Germinal center (tissue), 1 donor: ENCODE measurements around the gene C1QTNF7.
A peak's percentile ranks its signal among the peaks of the same experiment; 100 is the strongest.

Source experiments
- DNase-seq: peaks from one replicate; pipeline ENCODE4 v3.0.0; 2012; ENCODE audit warnings: mixed read lengths, low spot score

Gene C1QTNF7

DNA sequence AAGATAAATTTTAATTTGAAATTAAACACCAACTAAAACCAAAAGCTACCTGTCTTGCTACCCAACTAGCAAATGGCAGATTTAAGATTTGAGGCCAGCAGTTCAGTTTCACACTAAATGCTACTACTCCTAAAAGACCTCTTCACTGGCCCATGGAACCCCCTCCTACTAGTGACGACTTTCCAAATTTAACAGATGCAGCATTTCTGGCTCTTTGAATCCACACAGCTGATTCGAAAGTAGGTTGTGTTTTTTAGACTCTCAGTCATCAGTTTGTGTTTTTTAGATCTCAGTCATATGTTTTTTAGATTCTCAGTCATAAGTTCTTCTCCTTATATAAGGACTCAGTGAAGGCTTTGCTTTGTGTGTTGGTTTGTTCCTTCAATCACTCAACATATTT is 30.8 kb downstream of the C1QTNF7 start:
- no peak for DNase-seq

DNA sequence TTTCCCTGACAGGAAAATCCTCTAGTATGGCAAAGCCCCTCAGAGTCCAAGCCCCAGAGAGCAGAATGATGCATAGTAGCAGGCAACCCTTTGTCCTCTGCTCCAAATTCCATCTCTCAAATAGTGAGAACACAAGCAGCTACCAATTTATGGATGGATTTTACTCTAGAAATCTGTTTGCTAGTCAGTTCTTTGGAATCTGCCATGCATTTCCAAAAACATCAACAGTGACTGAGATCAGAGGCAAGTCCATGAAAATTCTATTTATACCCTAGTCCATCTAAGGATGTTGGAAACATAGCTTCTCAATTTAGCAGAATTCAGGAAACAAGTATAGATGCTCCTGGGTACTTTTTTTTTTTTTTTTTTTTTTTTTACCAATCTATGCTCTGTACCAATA is 31.9 kb downstream of the C1QTNF7 start:
- DNase-seq = no peak

DNA sequence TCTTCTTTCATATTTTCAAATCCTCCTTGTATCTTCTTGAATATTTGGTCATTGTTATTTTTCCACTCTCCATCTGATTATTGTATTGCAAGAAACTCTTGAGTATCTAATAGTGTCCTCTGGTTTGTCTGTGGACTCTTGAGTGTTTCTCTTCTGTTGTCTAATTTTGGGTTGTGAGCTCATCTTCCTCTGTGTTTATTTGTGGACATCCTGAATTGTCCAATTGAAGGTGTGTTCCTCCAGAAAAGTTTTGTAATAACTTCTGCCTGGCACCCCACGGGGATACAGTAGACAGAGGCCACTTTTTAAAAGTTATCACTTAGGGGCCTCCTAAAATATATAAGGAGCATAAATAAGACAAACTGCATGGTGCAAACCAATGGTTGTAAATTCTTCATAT is 38.8 kb downstream of the C1QTNF7 start:
- DNase-seq = no peak

DNA sequence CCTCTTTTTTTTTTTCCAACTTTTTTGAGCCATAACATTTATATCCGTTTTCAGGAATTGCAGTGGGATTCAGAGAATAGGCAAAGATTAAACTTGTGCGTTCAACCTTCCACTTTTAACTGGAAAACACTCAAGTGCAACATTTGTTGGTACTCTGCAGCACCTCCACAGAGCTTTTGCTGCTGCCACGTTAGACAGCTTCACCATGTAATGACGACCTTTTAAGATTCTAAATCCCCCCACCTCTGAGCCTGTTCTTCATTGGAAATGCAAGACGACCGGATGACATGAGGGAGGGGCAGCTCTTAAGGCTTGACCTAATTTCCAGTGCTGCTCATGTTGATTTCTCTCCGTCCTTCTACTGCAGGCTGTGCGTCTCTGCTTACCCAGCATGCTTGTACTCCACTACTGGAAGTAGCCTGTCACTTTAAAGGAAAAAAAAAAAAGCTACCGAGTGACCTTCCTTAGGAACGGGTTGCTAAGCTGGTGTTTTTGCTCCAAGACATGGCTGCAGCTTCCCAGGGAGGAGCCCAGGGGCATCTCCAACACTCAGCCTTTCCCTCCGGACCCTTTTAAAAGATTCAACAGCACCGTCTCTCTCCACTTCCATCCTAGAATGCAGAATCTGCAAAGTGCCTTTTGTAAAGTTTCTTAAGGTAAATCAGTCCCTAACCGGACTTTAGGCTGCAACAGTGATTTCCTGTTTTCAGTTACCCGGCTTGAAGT is 41.7 kb downstream of the C1QTNF7 start, which contains the start of gene CC2D2A:
CC2D2A (plus strand) TSS at position 481 of the 726 bp plus-strand sequence. CDS start 6,051 bp downstream, outside the sequence.
- no peak for DNase-seq

DNA sequence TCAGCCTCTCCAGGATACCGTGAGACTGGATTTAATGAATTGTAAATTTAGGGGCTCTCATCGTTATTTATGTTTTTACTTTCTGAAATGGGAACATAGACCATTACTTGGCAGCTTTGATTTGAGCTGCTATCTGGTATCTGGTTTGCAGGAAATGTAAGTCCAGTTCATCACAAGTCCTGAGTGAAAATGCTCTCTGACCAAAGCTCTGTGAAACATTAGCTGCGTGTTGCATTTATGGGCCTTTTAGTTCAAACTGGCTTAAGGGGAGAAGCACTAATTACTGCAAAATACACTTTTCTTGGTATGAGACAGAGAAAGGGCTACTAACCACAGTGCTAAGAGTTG is 42.3 kb downstream of the C1QTNF7 start:
- no peak for DNase-seq

DNA sequence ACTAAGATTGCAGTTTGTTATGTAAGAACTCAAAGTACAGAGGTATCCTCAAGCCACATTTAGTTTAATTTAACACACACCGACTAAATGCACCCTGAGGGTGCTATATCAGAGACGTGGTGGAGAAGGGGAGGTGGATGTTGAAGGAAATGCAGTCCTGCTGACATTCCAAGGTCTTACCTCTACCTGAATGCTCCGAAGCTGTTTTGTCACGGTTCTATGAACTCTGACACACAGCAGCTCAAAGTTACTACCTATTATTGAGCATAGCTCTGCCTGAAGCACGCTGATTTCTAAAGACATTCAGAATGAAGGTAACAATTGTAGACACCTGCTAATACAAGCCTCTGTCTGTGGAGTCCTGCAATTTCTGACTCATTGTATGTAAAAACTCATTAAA is 48.6 kb downstream of the C1QTNF7 start:
- no peak for DNase-seq

DNA sequence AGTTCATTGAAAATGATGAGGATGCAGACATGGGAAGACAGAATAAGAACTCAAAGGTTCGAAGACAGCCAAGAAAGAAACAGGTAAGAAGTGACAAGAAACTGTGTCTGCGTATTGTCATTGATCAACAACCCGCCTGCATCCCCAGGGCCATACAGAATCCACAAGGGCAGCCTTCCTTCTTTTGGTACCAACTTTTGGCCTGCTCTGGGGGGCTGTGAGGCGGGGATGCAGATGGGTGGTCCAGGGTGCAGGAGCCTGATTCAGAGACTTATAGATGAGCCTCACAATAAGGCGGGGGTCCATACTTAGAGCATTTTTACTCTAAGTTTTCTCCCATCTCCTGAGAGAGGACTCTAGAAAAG is 50.9 kb downstream of the C1QTNF7 start:
- no peak for DNase-seq

DNA sequence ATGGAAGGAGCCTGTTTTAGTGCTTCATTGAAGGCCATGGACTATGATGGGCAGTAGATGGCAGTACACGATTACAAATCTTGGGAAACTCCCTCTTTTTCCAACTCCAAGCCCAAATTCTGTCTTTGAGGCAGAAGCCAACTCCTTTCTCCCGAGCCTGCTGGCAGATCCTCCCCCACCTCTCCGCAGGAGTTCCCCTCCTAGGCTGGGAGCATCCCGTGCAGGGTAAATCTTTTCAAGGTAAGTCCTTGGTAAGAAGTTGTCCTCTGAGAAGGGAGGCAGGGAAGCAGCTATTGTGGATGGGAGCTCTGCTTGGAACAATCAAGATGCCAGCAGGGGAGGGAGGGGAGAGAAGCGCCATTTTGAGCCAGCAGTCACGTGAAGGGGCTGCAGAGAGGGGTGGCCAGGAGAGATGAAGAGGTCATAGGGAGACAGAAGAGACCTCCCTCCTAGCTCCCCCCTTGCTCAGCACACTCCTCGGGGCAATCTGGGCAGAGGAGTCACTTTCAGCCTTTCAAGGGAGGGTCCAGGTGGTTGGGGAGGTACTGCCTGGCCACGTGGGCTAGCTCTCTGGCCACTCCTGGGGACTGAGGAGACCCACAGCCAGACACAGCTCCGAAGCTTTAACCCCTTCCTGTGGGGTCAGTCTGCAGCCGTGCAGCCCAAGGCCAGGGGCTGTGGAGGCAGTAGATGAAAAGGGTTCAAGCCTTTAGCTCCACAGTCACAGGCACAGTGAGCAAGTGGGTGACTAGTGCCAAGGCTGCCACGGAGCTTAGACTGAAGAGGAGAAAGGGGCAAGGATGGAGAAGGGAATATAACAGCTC is 51.5 kb downstream of the C1QTNF7 start:
- peak; percentile 14 for DNase-seq

DNA sequence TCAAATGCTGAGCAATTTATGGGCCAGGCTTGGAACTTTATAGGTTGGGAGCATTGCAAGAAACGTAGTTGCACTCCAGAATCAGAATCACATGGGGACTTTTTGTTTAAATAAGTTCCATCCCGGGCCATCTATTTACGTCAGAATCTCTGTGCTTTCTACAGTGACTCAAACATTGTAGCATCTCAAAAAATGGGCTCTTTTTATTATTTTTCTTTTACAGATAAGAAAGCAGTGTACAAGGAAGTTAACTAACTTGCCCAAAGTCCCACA is 52.0 kb downstream of the C1QTNF7 start:
- DNase-seq = no peak

DNA sequence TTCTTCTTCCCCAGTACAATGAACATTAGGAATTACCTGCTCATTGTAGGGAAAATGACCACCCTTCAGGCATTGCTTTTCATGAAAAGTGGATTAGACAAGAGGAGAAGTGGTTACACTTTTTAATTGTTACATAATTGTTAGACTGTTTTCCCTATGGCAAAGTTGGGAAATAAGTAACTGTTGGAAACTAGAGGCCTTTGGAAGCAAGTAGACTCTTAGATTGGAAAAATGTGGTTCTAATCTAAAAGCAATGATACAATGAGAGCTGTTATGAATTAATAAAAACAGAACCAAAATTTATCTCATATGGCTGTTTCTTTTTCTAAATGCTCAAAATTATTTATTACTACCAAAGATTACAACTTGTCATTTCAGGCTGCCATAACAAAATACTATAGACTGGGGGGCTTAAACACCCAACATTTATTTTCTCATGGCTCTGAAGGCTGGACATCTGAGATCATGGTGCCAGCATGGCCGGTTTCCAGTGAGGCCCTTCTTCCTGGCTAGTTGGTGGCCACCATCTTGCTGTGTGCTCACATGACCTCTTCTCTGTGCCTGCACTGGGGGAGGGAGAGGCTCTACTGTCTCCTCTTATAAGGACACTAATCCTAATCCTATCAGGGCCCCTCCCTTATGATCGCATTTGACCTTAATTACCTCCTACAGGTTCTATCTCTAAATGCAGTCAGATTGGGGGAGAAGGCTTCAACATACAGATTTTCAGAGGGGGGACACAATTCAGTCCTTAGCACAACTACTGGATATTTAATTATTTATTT is 54.3 kb downstream of the C1QTNF7 start:
- no peak for DNase-seq

DNA sequence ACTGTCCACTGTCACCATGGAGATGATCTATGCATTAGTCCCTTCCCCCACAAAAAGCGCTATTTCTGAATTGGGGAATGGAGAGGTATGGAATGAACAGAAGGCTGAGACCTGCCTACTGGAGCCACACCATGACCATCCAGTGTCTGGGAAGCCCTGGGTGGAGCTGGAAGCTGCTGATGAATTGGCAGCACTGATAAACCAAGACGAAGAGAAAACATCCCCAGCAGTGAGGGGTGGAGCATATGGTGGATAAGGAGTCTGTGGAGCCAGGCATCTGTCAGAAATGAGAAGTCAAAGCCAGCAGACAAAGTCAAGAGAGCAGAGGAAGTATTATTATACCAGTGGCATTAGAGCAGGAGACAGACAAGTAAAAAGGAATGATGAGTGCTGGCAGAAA is 55.0 kb downstream of the C1QTNF7 start:
- DNase-seq = no peak

DNA sequence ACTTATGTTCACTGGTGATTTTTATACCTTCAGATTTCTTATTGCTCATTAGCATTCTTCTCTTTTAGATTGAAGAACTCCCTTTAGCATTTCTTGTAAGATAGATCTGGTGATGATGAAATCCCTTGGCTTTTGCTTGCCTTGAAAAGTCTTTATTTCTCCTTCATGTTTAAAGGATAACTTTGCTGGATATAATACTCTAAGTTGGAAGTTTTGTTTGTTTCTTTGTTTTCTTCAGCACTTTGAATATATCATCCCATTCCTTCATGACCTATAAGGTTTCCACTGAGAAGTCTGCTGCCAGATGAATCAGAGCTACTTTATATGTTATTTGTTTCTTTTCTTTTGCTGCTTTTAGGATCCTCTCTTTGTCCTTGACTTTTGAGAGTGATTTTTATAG is 60.3 kb downstream of the C1QTNF7 start:
- DNase-seq = no peak

DNA sequence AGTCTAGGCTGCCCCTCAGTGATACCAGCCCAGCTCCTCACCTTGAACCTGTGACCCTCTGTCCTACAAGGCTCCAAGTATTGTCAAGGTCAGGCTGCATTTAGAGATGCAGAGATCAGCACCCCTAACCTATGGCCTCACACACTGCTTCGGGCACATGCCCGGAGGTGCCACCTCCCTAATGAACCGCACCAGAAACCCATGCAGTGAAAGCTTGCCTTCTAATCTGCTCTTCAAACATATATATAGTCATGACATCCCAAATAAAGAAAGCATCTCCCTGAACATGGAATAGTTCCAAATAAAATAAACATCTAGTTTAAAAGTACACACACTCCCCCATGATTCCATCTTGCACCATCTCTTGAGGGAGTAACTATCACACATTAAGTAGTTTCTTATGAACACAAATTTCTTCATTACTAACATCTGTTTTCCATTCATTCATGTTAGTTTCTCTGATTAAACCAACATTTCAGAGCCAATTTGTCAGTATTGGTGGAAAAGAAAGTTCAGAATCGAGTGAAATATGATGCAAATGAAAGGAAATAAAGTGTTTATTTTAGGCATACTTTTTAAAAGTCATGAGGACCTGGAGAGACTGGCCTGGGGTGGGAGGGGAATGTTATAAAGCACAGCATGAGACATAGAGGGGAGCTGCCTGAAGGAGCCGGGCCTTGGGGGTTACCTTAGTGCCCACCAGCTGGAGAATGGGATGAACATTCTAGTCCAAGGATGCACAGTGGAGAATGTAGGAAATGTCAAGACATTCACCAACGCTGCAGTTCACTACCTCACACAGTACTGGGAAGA is 61.0 kb downstream of the C1QTNF7 start:
- no peak for DNase-seq

DNA sequence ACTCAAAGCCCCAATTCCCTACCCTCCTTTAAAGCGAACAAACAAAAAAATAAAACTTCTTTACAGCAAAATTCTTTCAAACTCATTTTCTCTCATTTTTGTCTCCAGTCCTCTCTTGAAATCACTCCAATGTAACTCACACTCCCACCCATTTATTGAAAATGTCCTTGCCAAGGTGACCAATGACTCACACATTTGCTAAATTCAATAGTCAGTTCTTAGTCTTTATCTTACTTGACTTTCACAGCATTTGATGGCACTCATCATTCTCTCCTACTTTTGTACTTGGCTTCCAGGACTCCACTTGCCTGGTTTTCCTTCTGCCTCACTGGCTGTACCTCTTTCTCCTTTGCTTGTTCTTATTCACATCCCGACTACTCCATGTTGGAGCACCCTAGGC is 61.7 kb downstream of the C1QTNF7 start:
- DNase-seq = no peak

DNA sequence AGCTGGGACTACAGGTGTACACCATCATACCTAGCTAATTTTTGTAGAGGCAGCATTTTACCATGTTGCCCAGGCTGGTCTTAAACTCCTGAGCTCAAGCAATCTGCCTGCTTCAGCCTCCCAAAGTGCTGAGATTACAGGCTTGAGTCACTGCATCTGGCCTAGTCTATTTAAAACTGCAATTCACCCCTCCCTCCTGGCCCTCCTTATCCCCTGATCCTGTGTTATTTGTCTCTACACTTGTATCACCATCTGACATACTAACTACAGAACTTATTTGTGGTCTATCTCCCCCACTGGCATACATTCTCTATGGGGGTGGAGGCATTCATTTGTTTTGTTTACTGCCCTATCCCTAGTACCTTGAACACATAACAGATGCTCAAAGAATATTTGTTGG is 65.6 kb downstream of the C1QTNF7 start:
- DNase-seq = no peak

DNA sequence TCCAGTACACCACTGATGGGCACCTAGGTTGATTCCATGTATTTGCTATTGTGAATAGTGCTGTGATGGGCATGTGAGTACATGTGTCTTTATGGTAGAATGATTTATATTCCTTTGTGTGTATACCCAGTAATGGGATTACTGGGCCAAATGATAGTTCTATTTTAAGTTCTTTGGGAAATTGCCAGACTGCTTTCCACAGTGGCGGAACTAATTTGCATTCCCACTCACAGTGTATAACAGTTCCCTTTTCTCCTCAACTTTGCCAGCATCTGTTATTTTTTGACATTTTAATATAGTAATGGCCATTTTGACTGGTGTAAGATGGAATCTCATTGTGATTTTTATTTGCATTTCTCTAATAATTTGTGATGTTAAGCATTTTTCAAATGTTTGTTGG is 67.8 kb downstream of the C1QTNF7 start:
- DNase-seq = no peak
